HepG2 (cell line): ENCODE data around the gene RNASE11. TPM values are rescaled to one million over a fixed set of nuclear protein-coding genes. Genes with fewer than 3 reads are reported as not detected.

ENCODE experiments used
- CREB3 ChIP-seq: sonication (generic); formaldehyde crosslinking; IDR thresholded peaks from 2 replicates; pipeline ENCODE4 v1.5.0; 2020; ENCODE audit warnings: missing genetic modification reagents
- GATAD1 ChIP-seq: IDR thresholded peaks from 2 replicates; pipeline ENCODE4 v1.6.1; 2016; ENCODE audit warnings: missing genetic modification reagents, missing compliant biosample characterization
- GLI4 ChIP-seq: sonication (generic); formaldehyde crosslinking; IDR thresholded peaks from 2 replicates; pipeline ENCODE4 v1.5.1; 2020; ENCODE audit warnings: missing genetic modification reagents, mild to moderate bottlenecking, moderate library complexity, borderline replicate concordance
- GRHL1 ChIP-seq: sonication (generic); formaldehyde crosslinking; conservative IDR thresholded peaks from 2 replicates; pipeline ENCODE4 v1.8.0; 2022; ENCODE audit warnings: missing genetic modification reagents
- HNRNPK ChIP-seq: fragments of 200-400 bp; formaldehyde crosslinking; IDR thresholded peaks from 2 replicates; pipeline ENCODE4 v1.6.1; 2018; ENCODE audit warnings: low read length, low read depth, moderate library complexity, mild to moderate bottlenecking; ENCODE audit not compliant: poor library complexity, severe bottlenecking
- KLF15 ChIP-seq: sonication (generic); formaldehyde crosslinking; IDR thresholded peaks from 2 replicates; pipeline ENCODE4 v1.8.1; 2023; ENCODE audit warnings: borderline replicate concordance, mild to moderate bottlenecking, inconsistent platforms, missing genetic modification reagents, mixed read lengths
- MZF1 ChIP-seq: sonication (generic); formaldehyde crosslinking; IDR thresholded peaks from 2 replicates; pipeline ENCODE4 v1.8.1; 2023; ENCODE audit warnings: mild to moderate bottlenecking, missing genetic modification reagents, borderline replicate concordance
- PCBP1 ChIP-seq: fragments of 200-400 bp; formaldehyde crosslinking; IDR thresholded peaks from 2 replicates; pipeline ENCODE4 v1.6.1; 2017; ENCODE audit warnings: mild to moderate bottlenecking, low read depth, low read length, borderline replicate concordance
- RCOR2 ChIP-seq: IDR thresholded peaks from 2 replicates; pipeline ENCODE4 v1.6.1; 2016; ENCODE audit warnings: missing biosample characterization, missing genetic modification reagents
- SNAPC5 ChIP-seq: sonication (generic); formaldehyde crosslinking; IDR thresholded peaks from 2 replicates; pipeline ENCODE4 v1.8.1; 2023; ENCODE audit warnings: mild to moderate bottlenecking, missing genetic modification reagents, borderline replicate concordance
- SSRP1 ChIP-seq: IDR thresholded peaks from 2 replicates; pipeline ENCODE4 v1.6.1; 2016; ENCODE audit warnings: control low read depth
- STAT6 ChIP-seq: sonication (generic); formaldehyde crosslinking; IDR thresholded peaks from 2 replicates; pipeline ENCODE4 v1.4.0; 2020; ENCODE audit warnings: missing genetic modification reagents, mild to moderate bottlenecking, borderline replicate concordance
- ZFYVE20 ChIP-seq: sonication (generic); formaldehyde crosslinking; IDR thresholded peaks from 2 replicates; pipeline ENCODE4 v1.8.0; 2023; ENCODE audit warnings: low read depth, mild to moderate bottlenecking, moderate library complexity, missing genetic modification reagents, borderline replicate concordance
- ZNF574 ChIP-seq: sonication (generic); formaldehyde crosslinking; IDR thresholded peaks from 2 replicates; pipeline ENCODE4 v1.4.0; 2020; ENCODE audit warnings: missing genetic modification reagents
- polyA plus RNA-seq, 8 experiments: library from polyadenylated mRNA; depleted of rRNA in 3 of 8; stranded (reverse) in 7 of 8; unstranded in 1 of 8; fragments of >200 nt; fragmentation: Illumina TruSeq in 4 of 8; extraction: Trizol in 4 of 8; gene quantifications; 2 replicates each; pipeline versions ENCODE4 v1.2.1 to v1.2.3, GENCODE V29; 2011 to 2016; ENCODE audit warnings: low read depth in 4 of 8, missing spikeins in 1 of 8, mixed read lengths in 1 of 8; ENCODE audit not compliant: insufficient read depth in 1 of 8
- total RNA-seq, 5 experiments: library from RNA; depleted of rRNA; stranded (reverse); fragments of >200 nt; fragmentation: Illumina TruSeq; extraction: Trizol; gene quantifications; 2 replicates each; pipeline ENCODE4 v1.2.3, GENCODE V29; 2016; ENCODE audit warnings: low read depth in 1 of 5

RNASE11 gene
- total and polyA plus RNA-seq, 2 of the 13 experiments (the other 11 are each of a cell fraction or from before 2014, with no cell fraction given): not detected

GRCh38 chr14:20609215-20610001 lies 21.6 kb upstream of the RNASE11 start (continued):
- no peak for TF ChIP-seq HNRNPK
- no peak for TF ChIP-seq SNAPC5 (CRISPR knock-in tag)
- TF ChIP-seq KLF15 (CRISPR knock-in tag): no peak; the same call in 1 of the 2 replicates
- no peak for TF ChIP-seq MZF1 (CRISPR knock-in tag)
- TF ChIP-seq ZNF574 (CRISPR knock-in tag): no peak; the same call in 1 of the 2 replicates
- TF ChIP-seq GLI4 (CRISPR knock-in tag): no peak
- peak; percentile 52; the same call in 1 of the 2 replicates for TF ChIP-seq GATAD1 (CRISPR knock-in tag)
- no peak for TF ChIP-seq PCBP1
- no peak for TF ChIP-seq GRHL1 (CRISPR knock-in tag)
- TF ChIP-seq CREB3 (CRISPR knock-in tag): no peak
- peak; percentile 35; the same call in 1 of the 2 replicates for TF ChIP-seq RCOR2 (CRISPR knock-in tag)
- TF ChIP-seq SSRP1 (CRISPR knock-in tag): peak; percentile 97
- no peak for TF ChIP-seq ZFYVE20
- TF ChIP-seq STAT6: no peak; the same call in none of the 2 replicates
